Hepatocyte (in vitro differentiated cells): Measurements from ENCODE around the gene USP21. TPM values are rescaled to one million over a fixed set of nuclear protein-coding genes. Genes with fewer than 3 reads are reported as not detected.

ENCODE experiments used
- DNase-seq: peaks from one replicate; pipeline ENCODE4 v3.0.0-alpha.2; 2016; ENCODE audit warnings: low spot score
- H2AFZ ChIP-seq: fragments of 200-600 bp; sonication (generic); 2 replicates; pipeline ENCODE4 v1.6.0; 2016; ENCODE audit warnings: antibody characterized with exemption, mild to moderate bottlenecking
- H3K27ac ChIP-seq: fragments of 200-600 bp; sonication (generic); 2 replicates; pipeline ENCODE4 v1.5.1; 2016; ENCODE audit warnings: mild to moderate bottlenecking
- H3K27me3 ChIP-seq: fragments of 200-600 bp; sonication (generic); 2 replicates; pipeline ENCODE4 v1.6.1; 2016
- H3K36me3 ChIP-seq: fragments of 200-600 bp; sonication (generic); replicated peaks from 2 replicates; pipeline ENCODE4 v1.5.1; 2016; ENCODE audit warnings: low read depth; ENCODE audit not compliant: insufficient read depth
- H3K4me1 ChIP-seq: fragments of 200-600 bp; sonication (generic); 2 replicates; pipeline ENCODE4 v1.5.1; 2016; ENCODE audit warnings: mild to moderate bottlenecking, moderate library complexity; ENCODE audit not compliant: insufficient read depth
- H3K4me2 ChIP-seq: fragments of 200-600 bp; sonication (generic); 2 replicates; pipeline ENCODE4 v1.6.0; 2016
- H3K4me3 ChIP-seq: fragments of 200-600 bp; sonication (generic); 2 replicates; pipeline ENCODE4 v1.5.1; 2016; ENCODE audit warnings: mild to moderate bottlenecking
- H3K79me2 ChIP-seq: fragments of 200-600 bp; sonication (generic); 2 replicates; pipeline ENCODE4 v1.6.0; 2017; ENCODE audit warnings: mild to moderate bottlenecking
- H3K9me2 ChIP-seq: fragments of 200-600 bp; sonication (generic); replicated peaks from 2 replicates; pipeline ENCODE4 v1.6.0; 2017; ENCODE audit warnings: mild to moderate bottlenecking; ENCODE audit not compliant: insufficient read depth
- H3K9me3 ChIP-seq: fragments of 200-600 bp; sonication (generic); 2 replicates; pipeline ENCODE4 v1.5.1; 2016; ENCODE audit warnings: low read depth, mild to moderate bottlenecking
- H4K20me1 ChIP-seq: fragments of 200-600 bp; sonication (generic); 2 replicates; pipeline ENCODE4 v1.6.0; 2016; ENCODE audit warnings: mild to moderate bottlenecking; ENCODE audit not compliant: insufficient read depth, poor library complexity, severe bottlenecking
- CTCF ChIP-seq: fragments of 200-600 bp; sonication (generic); IDR thresholded peaks from 2 replicates; pipeline ENCODE4 v1.5.1; 2016; ENCODE audit warnings: antibody characterized with exemption, mild to moderate bottlenecking; ENCODE audit not compliant: poor library complexity
- EZH2 ChIP-seq: fragments of 200-600 bp; sonication (generic); IDR thresholded peaks from 2 replicates; pipeline ENCODE4 v1.6.1; 2016; ENCODE audit warnings: antibody characterized with exemption, mild to moderate bottlenecking, borderline replicate concordance
- EZH2phosphoT487 ChIP-seq: fragments of 200-600 bp; sonication (generic); IDR thresholded peaks from one replicate; pipeline ENCODE4 v1.6.1; 2018; ENCODE audit warnings: antibody characterized with exemption, mild to moderate bottlenecking, low read depth, moderate library complexity; ENCODE audit not compliant: unreplicated experiment, severe bottlenecking
- WGBS: methylation state at CpG from one replicate; pipeline ENCODE4 v1.1.6; 2016; ENCODE audit warnings: low lambda C conversion rate; ENCODE audit errors: missing lambda C conversion rate; 5-methylcytosine and 5-hydroxymethylcytosine counted together
- polyA plus RNA-seq: library from polyadenylated mRNA; unstranded; fragments of >200 nt; fragmentation: Nextera tagmentation; extraction: Ambion mirVana; gene quantifications from 2 replicates; pipeline ENCODE4 v1.2.1, GENCODE V29; 2016
- total RNA-seq: library from RNA; depleted of rRNA; stranded (reverse); fragments of >200 nt; gene quantifications from 2 replicates; pipeline ENCODE4 v1.2.3, GENCODE V29; 2014

The USP21 gene
- total and polyA plus RNA-seq, 2 experiments from 2014 or later = 7.7 to 24.4 TPM

- Histone ChIP-seq H3K4me1 (peaks cover 8% of the 10 kb centered on the region), H4K20me1 (no peaks in the 10 kb centered on the region), H3K27me3 (no peaks in the 10 kb centered on the region), H2AFZ (no peak overlapping the region), H3K27ac (no peak overlapping the region), H3K36me3 (no peaks in the 10 kb centered on the region), H3K9me2 (no peaks in the 10 kb centered on the region), H3K4me2 (no peak overlapping the region), H3K79me2 (peaks cover 36% of the 10 kb centered on the region), H3K4me3 (no peak overlapping the region), H3K9me3 (no peaks in the 10 kb centered on the region)
- no peak for DNase-seq
- TF ChIP-seq CTCF (no peak), EZH2phosphoT487 (no peak), EZH2 (no peak)
- WGBS = 96% methylated on average over 1 of the region's 1 CpG
These were observed 1.4 kb upstream of the USP21 start for GRCh38 chr1:161157867-161158266.

DNA sequence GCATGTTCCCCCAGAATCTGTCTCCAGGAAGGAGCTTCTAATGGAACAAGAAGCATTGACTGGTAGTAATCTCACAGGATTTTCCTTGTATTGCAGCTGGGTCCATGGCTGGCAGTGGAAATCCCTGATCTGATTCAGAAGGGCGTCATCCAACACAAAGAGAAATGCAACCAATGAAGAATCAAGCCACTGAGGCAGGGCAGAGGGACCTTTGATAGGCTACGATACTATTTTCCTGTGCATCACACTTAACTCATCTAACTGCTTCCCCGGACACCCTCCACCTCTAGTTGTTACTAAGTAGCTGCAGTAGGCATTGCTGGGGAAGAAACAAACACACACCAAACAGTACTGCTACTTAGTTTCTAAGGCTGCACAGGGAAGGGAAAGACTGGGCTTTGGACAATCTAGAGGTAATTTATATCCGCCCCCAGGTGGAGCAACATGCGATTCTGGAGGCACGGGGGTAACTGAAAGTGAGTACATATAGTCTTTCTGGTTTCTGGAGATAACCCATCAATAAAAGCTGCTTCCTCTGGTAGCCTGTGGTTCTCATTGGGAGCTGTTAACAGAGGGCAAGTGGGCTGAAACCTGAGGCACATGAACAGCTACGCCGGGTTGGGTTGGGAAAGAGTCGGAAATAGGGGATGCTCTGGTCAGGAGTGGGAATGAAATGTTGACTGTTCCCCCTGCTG is 837 bp upstream of the USP21 start:
- H3K27ac ChIP-seq = peak overlapping the region; percentile 69
- H3K79me2 ChIP-seq = peaks cover 36% of the 10 kb centered on the region
- no peaks in the 10 kb centered on the region for H3K9me2 ChIP-seq
- H3K4me3 ChIP-seq = no peak overlapping the region
- DNase-seq = no peak
- no peaks in the 10 kb centered on the region for H3K36me3 ChIP-seq
- no peak overlapping the region for H2AFZ ChIP-seq
- no peaks in the 10 kb centered on the region for H4K20me1 ChIP-seq
- 91% methylated on average over 9 of the region's 9 CpGs for WGBS
- no peaks in the 10 kb centered on the region for H3K27me3 ChIP-seq
- no peak for TF ChIP-seq CTCF
- no peaks in the 10 kb centered on the region for H3K9me3 ChIP-seq
- H3K4me2 ChIP-seq = peak overlapping the region; percentile 94
- peaks cover 8% of the 10 kb centered on the region for H3K4me1 ChIP-seq

DNA sequence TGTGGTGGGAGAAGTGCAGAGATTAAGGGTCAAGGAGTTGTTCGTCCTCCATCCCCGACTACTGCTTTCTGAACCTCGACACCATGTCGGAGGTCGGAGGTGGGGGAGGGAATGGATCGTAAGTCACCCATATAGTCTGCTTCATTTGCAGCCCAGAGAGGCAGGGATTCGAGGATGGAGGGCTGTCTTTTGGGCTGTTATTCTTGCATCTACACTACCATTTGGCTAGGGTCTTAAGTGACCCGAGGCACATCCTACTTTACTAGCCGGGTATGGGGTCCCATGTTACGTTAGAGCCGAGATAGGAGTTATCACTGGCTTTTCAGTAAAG is 578 bp downstream of the USP21 start:
- H4K20me1 ChIP-seq = no peaks in the 10 kb centered on the region
- H3K9me3 ChIP-seq = no peaks in the 10 kb centered on the region
- H3K4me3 ChIP-seq = peak overlapping the region; percentile 86
- peak overlapping the region; percentile 94 for H3K4me2 ChIP-seq
- no peaks in the 10 kb centered on the region for H3K36me3 ChIP-seq
- peaks cover 2% of the 10 kb centered on the region for H3K4me1 ChIP-seq
- TF ChIP-seq EZH2phosphoT487 = no peak
- TF ChIP-seq EZH2 = no peak
- no peak for TF ChIP-seq CTCF
- peaks cover 28% of the 10 kb centered on the region for H3K79me2 ChIP-seq
- H3K9me2 ChIP-seq = no peaks in the 10 kb centered on the region
- DNase-seq = no peak
- H3K27ac ChIP-seq = peak overlapping the region; percentile 62
- 8% methylated on average over 11 of the region's 11 CpGs for WGBS
- H2AFZ ChIP-seq = peak overlapping the region; percentile 86
- no peaks in the 10 kb centered on the region for H3K27me3 ChIP-seq

GRCh38 chr1:161160671-161161145 is 1.4 kb downstream of the USP21 start:
- WGBS = 98% methylated on average over 22 of the region's 22 CpGs
- peak overlapping the region; percentile 94 for H3K4me2 ChIP-seq

More at GRCh38 chr1:161160671-161161145, 1.4 kb downstream of the USP21 start:
- no peaks in the 10 kb centered on the region for H3K36me3 ChIP-seq
- H3K4me3 ChIP-seq = no peak overlapping the region
- no peak overlapping the region for H2AFZ ChIP-seq
- no peaks in the 10 kb centered on the region for H3K27me3 ChIP-seq
- H3K9me3 ChIP-seq = no peaks in the 10 kb centered on the region
- no peak for DNase-seq
- TF ChIP-seq EZH2phosphoT487 (no peak), EZH2 (no peak), CTCF (no peak)
- peaks cover 21% of the 10 kb centered on the region for H3K79me2 ChIP-seq
- no peaks in the 10 kb centered on the region for H3K9me2 ChIP-seq
- no peaks in the 10 kb centered on the region for H4K20me1 ChIP-seq
- H3K4me1 ChIP-seq = peaks cover 4% of the 10 kb centered on the region
- H3K27ac ChIP-seq = no peak overlapping the region
